GM19468 (cell line): ENCODE data around the gene PECR.
"Not testable (repeated sequence)": the region's sequence is repeated elsewhere in the genome, so short reads cannot be mapped to it uniquely, and the experiment has no call there.

Experiments used
- ATAC-seq: cut with Tn5 transposase; IDR thresholded peaks from one replicate; pipeline ENCODE4 v1.9.1; 2021; ENCODE audit warnings: mild to moderate bottlenecking, moderate library complexity, moderate number of reproducible peaks; ENCODE audit not compliant: unreplicated experiment; ENCODE audit errors: extremely low read depth

Gene PECR

DNA sequence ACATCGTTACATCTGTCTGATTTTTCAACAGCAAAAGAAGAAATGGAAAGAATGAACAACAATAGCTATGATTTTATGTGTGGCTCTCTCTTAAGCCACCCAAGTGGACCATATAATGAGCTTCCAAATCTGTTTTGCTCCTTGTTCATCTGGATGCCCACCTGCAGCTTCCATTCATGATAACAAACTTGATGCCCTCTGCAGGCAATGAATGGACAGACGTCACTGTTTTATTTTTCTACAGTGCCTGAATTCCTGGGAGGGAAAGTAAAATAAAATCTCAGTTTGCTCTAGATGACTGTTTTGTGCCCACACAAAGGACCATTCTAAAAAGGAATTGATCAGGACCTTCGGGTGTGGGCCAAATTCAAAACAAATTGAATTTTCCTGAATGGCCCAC, 73.2 kb downstream of the PECR start:
- no peak for ATAC-seq

DNA sequence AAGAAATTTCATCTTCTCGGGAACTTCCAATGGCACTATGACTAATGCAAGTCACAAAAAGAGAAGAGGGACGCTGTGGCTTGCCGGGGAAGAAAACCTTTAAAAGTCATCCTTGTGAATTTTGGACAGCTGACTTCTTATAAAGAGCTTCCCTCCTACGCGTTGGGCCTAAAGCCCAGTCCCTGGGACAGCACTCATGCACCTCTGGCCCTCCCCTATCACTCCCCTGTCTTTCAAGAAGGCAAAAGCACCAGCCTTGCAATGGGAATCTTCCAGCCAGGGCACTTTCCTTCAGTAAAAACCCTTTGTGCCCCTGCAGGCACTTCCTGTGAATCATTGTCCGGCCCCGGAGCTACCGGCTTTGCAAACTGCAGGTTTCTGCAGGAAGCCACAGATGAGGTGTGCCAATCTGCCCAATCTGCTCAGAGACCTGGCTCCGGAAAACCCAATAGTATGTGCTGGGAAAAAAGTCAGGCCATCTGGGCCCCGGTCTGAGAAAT, 75.4 kb downstream of the PECR start:
- no peak for ATAC-seq

DNA sequence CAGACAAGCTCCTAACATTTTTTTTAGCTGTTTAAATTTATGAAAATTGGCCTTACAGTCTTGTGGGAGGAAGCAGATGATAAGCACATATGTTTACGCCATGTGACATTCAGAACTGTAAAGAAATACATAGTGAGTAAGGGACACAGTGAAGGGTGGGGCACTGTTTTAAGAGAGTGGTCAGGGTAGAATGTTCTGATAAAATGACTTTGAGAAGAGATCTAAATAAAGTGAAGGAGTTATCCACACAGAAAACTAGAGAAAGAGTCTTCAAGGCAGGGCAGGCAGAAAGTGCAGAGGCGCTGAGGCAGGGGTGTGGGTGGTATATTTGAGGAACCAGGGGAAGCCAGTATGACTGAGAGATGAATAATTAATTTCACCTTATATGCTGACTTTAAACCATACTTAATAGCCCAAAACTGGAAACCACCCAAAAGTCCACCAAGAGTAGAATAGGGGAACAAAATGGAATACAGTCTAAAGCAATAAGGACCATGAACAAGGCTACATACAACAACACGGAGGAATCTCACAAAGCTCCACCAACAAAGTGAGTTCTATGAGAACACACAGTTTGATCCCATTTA, 76.8 kb downstream of the PECR start:
- peak; percentile 19 for ATAC-seq

DNA sequence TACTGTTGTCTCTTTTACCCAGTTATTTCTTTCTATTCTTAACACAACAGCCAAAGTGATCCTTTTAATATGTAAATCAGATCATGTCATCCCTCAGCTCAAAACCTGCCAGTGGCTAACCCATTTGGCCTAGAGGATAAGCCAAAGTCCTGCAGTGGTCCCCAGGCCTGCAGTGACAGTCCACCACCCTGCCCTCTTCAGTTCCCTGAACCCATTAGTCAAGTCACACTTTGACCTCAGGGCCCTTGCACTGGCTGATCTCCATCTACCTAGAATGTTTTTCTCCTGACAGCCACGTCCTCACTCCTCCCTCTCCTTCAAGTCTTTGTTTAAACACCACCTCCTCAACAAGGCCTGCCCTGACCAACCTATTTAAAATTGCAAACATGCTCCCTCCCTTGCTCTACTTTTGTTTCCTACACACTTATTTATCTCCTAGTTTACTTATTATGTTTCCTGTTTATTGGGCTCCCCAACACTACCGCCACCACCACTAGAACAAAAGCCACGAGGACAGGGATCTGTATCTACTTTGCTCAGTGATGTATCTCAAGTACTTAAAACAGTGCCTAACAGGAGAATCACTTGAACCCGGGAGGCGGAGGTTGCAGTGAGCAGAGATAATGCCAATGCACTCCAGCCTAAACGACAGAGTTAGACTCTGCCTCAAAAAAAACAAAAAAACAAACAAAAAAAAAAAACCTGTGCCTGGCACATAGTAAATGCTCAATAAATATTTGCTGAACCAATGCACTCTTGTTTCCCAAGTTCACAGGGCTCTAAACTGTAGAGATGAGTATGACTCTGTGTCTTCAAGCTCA, 77.5 kb downstream of the PECR start:
- ATAC-seq, result no peak

DNA sequence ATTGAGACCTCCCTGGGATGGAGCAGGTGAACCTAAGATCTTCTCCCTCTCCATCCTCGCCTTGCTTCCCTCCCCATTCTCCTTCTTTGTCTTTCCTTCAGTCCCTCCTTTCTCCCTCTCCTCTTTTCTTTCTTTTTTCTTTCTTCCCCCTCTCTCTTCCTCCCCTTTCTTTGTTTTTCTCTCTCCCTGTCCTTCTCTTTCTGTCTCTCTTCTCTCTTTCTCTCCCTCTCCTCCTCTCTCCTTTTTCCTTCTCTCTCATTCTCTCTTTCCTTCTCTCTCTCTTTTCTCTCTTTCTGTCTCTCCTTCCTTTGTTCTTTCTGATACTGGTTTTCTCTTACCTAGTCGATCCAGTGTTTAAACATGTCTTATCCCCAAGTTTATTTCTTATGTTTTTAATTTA, 78.9 kb downstream of the PECR start:
- no peak for ATAC-seq

GRCh38 chr2:216002101-216002678, 79.4 kb downstream of the PECR start:
- no peak for ATAC-seq

DNA sequence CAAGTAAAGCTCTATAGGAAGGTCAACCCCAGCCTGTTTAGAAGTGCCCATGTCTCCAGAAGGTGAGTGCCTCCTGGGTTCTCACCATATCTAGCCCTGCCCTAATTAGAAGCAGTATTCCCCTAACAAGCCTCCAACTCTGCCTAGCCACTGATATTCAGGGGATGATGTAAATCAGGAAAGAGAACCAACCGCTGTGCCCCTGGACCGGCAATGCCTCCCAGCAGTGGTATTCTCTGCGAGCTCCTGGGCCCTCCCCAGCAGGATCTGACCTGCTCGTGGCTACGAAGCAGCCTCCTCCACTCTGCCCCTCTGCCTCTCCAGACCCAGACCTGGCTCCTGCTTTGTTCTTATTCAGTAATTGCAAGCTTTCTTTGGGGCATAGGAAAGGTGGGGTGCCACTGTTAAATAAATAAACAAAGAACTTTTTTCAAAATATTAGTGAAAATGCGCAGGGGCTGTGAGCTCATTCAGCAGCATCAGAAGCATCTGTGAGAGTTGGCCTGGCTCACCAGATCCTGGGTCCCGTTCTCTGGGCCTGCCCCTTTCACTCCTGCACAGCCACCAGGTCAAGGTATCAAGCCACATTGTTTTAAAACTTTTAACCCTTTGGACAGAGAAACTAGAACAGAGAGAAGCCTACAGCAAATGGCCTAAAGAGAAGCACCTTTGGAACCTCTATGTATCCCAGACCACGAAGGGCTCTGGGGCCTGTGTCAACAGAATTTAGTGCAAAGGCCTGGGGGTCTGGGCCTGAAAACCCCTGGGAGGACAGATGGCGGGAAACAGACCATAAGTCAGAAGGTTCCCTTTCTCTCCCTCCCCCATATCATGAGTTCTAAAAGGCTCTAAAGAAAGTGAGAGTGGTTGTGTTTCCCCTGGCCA, 80.2 kb downstream of the PECR start:
- ATAC-seq, result no peak

DNA sequence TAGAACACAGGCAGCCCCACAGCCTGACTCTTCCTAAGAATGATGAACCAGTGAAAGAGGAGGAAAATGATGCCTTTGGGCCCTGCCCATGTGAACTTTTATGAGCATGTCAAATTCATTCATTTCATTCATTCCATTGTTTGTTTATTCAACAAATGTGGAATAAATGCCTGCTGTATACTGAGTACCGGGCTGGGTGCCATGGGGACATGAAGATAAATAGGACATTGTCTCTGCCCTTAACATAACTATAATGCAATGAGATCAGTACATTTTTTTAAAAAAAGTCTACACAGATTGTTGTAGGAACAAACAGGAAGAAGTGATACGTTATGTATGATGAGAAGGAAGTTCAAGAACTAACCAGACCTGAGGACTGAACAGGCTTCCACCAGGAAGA, 83.0 kb downstream of the PECR start:
- no peak for ATAC-seq

GRCh38 chr2:215997219-215997618, 84.4 kb downstream of the PECR start:
- ATAC-seq, result no peak

DNA sequence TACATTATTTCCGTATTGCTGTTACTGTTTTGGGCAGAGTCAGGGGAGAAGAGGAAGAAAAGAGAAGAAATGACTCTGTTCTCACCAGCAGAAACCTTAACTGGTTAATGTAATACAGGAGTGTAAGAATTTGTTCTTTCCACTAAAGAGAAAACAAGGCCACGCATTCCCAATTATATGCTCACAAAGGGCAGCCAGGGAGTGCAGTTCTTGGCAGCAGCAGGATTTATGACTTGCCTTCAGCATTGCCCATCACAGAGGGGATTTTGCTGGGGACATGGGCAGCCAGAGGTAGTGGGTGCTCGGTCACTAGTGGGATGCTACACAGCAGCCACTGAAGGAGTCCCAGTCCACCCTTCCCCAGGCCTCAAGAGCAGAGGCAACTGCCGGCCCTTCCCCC, 86.7 kb downstream of the PECR start:
- no peak for ATAC-seq

DNA sequence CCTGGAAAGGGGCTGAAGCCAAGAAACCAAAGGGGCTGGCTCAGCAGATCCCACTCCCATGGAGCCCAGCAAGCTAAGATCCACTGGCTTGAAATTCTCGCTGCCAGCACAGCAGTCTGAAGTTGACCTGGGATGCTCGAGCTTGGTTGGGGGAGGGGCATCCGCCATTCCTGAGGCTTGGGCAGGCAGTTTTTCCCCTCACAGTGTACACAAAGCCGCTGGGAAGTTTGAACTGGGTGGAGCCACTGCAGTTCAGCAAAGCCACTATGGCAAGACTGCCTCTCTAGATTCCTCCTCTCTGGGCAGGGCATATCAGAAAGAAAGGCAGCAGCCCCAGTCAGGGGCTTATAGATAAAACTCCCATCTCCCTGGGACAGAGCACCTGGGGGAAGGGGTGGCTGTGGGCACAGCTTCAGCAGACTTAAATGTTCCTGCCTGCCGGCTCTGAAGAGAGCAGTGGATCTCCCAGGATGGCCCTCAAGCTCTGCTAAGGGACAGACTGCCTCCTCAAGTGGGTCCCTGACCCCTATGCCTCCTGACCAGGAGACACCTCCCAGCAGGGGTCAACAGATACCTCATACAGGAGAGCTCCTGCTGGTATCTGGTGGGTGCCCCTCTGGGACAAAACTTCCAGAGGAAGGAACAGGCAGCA, 92.9 kb downstream of the PECR start:
- ATAC-seq, result not testable (repeated sequence)
